Naive thymus-derived CD8-positive, alpha-beta T cell (primary cell): ENCODE results near the gene CYB561D2. TPM values are rescaled to one million over a fixed set of nuclear protein-coding genes. Genes with fewer than 3 reads are reported as not detected.

Experiments used
- ATAC-seq, 2 donors: fragments of 150-1000 bp; cut with Tn5 transposase in 1 of 2; sonication (Bioruptor Pico), chemical (Tn5 transposase) in 1 of 2; 1 replicate in 1 of 2; 2 replicates in 1 of 2; pipeline ENCODE4 v1.10.0; 2021; ENCODE audit warnings: mild to moderate bottlenecking in 2 of 2, moderate library complexity in 2 of 2
- POLR2A ChIA-PET: fragments of 350-600 bp; sonication (Branson Sonifier 250); formaldehyde crosslinking; loops from one replicate; lab custom pipeline; 2021; ENCODE audit warnings: antibody characterized with exemption; lab: Charles Lee
- DNase-seq, 10 donors: peaks; one replicate each; pipeline versions ENCODE4 v3.0.0 to v3.0.0-alpha.2; 2020 to 2022
- H3K27ac Mint-ChIP-seq, 10 donors: one replicate each; pipeline ENCODE4 v1.8.0; 2020 to 2022; ENCODE audit warnings: mild to moderate bottlenecking in 10 of 10, mixed read lengths in 10 of 10, moderate library complexity in 4 of 10, inconsistent platforms in 1 of 10
- H3K27me3 Mint-ChIP-seq, 5 donors: one replicate each; pipeline ENCODE4 v1.8.0; 2021 to 2022; ENCODE audit warnings: mixed read lengths in 5 of 5
- H3K36me3 Mint-ChIP-seq, 3 donors: one replicate each; pipeline ENCODE4 v1.8.0; 2020 to 2022; ENCODE audit warnings: mixed read lengths in 3 of 3, mild to moderate bottlenecking in 2 of 3, inconsistent platforms in 1 of 3
- H3K4me1 Mint-ChIP-seq, 4 donors: one replicate each; pipeline ENCODE4 v1.8.0; 2021 to 2022; ENCODE audit warnings: mixed read lengths in 4 of 4
- H3K4me3 Mint-ChIP-seq, 10 donors: one replicate each; pipeline ENCODE4 v1.8.0; 2020 to 2022; ENCODE audit warnings: mild to moderate bottlenecking in 10 of 10, mixed read lengths in 10 of 10, moderate library complexity in 6 of 10, inconsistent platforms in 1 of 10
- H3K9me3 Mint-ChIP-seq, 9 donors: one replicate each; pipeline ENCODE4 v1.8.0; 2020 to 2022; ENCODE audit warnings: mixed read lengths in 9 of 9, mild to moderate bottlenecking in 3 of 9, inconsistent platforms in 1 of 9, moderate library complexity in 1 of 9
- polyA plus RNA-seq, 3 donors: library from polyadenylated mRNA; unstranded; fragments of 300-500 nt; fragmentation: Illumina TruSeq; gene quantifications; one replicate each; pipeline ENCODE4 v1.2.3, GENCODE V29; 2021
- total RNA-seq, 8 experiments: library from RNA in 2 of 8; stranded (reverse) in 2 of 8; gene quantifications; one replicate each; pipeline ENCODE4 v1.2.3 and lab custom pipeline; 2021 to 2026

CYB561D2 gene
- total and polyA plus RNA-seq, 5 experiments from 2014 or later: 29.7 to 48.2 (median 45.5) TPM

DNA sequence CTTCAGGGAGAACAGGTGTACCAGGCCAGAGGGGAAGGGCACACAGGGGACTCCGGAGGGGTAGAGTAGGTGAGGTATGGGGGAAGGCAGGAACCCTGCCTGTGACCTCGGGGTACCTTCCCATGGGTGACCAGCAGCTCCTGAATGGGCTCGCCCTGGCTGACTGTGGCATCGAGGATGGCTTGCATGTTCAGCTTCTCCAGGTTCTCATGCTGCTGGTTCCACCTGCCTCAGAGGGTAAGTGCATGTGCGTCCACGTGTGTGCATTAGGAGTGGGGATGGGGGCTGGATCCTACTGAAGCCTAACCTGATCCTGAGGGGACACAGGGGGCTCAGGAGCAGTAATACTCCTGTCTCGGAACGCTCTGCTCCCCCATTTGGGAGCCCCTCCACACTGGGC is 5.7 kb upstream of the CYB561D2 start:
- POLR2A ChIA-PET: interaction anchor here (0.6 to 14.5 kb wide), 9 partner anchors 7 to 398 kb away, joined by 3 to 318 read pairs (median 4); partner anchors contain the start of genes CISH, CYB561D2, HYAL3 and NAA80
- peak overlapping the region in 7 of 10 donors; percentile 11 to 82 (median 63) for H3K4me3 Mint-ChIP-seq
- no peaks in the 10 kb centered on the region for H3K9me3 Mint-ChIP-seq
- peaks cover 0 to 17% (median 4%) of the 10 kb centered on the region in 3 donors for H3K36me3 Mint-ChIP-seq
- no peak for DNase-seq
- no peaks in the 10 kb centered on the region for H3K27me3 Mint-ChIP-seq
- ATAC-seq: no peak
- peak overlapping the region in 1 of 10 donors; percentile 21 for H3K27ac Mint-ChIP-seq
- H3K4me1 Mint-ChIP-seq: peaks cover 20 to 76% (median 70%) of the 10 kb centered on the region in 4 donors

DNA sequence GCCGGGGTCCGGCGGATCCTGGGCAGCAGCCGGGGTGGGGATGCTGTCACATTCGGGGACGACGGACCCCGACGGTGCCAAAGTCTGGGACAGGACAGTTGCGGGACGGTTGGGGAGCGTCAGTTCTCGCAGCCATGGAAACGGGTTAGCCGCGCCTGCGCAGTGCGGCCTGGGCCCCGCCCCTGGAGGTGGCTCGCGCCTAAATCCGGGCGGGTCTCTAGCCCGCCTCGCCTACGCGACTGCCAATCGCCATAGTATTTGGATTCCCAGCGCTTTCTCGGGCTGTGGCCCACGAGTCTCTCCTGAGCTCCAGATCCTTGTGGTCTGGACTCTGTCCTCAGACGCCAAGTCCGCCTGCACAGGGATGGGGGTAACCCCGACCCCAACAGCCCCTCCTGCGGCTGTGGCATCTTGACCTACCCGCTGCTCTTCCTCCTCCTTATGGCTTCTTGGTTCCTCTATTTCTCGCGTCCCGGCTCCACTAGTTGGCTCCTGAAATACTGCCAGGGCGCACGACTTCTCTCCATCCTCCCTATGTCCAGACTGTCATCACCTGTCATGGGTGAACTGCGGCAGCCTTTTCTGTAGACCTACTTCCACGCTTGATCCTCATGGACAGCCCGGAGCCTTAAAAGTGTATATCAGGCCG is 5.0 kb upstream of the CYB561D2 start, which contains the start of gene ZMYND10:
Gene ZMYND10 (minus strand): TSS at position 147 of the 649 bp plus-strand sequence. CDS start 153 bp downstream, outside the sequence.
- H3K36me3 Mint-ChIP-seq: peaks cover 0 to 17% (median 4%) of the 10 kb centered on the region in 3 donors
- no peaks in the 10 kb centered on the region for H3K9me3 Mint-ChIP-seq
- POLR2A ChIA-PET: interaction anchor here (0.7 to 14.5 kb wide), 9 partner anchors 7 to 266 kb away, joined by 3 to 318 read pairs (median 4); partner anchors contain the start of genes CISH, CYB561D2, HYAL3 and NAA80
- DNase-seq: peak; percentile 62 to 85 (median 72)
- ATAC-seq: peak; percentile 17 to 29
- peak within 1 kb of the TSS in 8 of 10 donors; percentile 26 to 87 (median 60) for H3K27ac Mint-ChIP-seq
- H3K4me1 Mint-ChIP-seq: peaks cover 27 to 80% (median 74%) of the 10 kb centered on the region in 4 donors
- H3K4me3 Mint-ChIP-seq: peak within 1 kb of the TSS; percentile 63 to 82 (median 72)
- no peaks in the 10 kb centered on the region for H3K27me3 Mint-ChIP-seq

DNA sequence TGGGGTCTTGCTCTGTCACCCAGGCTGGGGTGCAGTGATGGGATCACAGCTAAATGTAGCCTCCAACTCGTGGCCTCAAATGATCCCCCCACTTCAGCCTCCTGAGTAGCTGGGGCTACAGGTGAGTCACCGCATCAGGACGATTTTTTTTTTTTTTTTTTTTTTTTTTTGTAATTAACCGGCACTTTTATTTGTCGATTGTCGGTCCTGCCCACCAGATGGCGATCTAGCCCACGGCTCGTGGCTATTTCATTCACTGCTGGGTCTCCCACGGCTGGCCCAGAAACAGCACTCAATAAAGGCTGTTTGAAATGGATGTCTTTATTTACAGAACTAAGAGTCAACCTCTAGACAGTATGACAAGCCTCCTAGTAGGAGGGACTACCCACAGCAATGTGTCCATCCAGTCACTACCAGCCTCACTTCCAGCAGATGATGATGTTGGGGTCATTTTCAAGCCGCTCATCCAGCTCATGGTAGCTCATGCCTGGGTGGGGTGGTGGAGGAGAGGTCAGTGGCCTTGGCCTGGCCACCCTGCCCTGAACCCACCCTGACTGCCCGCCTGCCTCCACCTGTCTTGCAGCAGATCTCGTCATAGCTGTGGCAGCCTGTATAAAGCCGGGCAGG is 3.4 kb upstream of the CYB561D2 start:
- Mint-ChIP-seq H3K4me3 (peak overlapping the region in 8 of 10 donors; percentile 8 to 96 (median 50)), H3K9me3 (no peaks in the 10 kb centered on the region), H3K27ac (peak overlapping the region in 9 of 10 donors; percentile 21 to 99 (median 81)), H3K36me3 (peaks cover 0 to 20% (median 4%) of the 10 kb centered on the region in 3 donors), H3K27me3 (no peaks in the 10 kb centered on the region), H3K4me1 (peaks cover 31 to 82% (median 74%) of the 10 kb centered on the region in 4 donors)
- DNase-seq (peak; percentile 57 to 86 (median 70)), ATAC-seq (peak in 1 of 2 donors; percentile 3)
- POLR2A ChIA-PET: interaction anchor here (0.7 to 14.5 kb wide), 6 partner anchors 5 to 48 kb away, joined by 3 to 318 read pairs (median 54); partner anchors contain the start of genes CYB561D2, HYAL3, NAA80 and NPRL2

DNA sequence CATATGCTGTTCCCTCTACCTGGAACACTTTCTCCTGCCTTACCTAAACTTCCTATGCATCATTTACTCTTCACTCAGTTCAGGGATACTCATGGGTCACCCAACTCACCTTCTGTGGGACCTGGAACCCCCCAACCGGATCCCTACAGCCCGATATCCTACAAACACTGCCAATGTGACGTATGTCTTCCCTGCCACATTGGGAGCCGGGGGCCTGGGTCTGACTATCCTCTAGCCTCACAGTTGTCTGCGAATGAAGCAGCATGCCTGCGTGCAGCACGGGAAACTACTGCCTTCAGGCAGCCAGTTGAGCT is 492 bp upstream of the CYB561D2 start:
- peaks cover 32 to 81% (median 70%) of the 10 kb centered on the region in 4 donors for H3K4me1 Mint-ChIP-seq
- no peaks in the 10 kb centered on the region for H3K27me3 Mint-ChIP-seq
- no peak for DNase-seq
- H3K36me3 Mint-ChIP-seq: peaks cover 0 to 35% (median 6%) of the 10 kb centered on the region in 3 donors
- POLR2A ChIA-PET: interaction anchor here (0.6 to 11.6 kb wide), 20 partner anchors 9 to 1355 kb away, joined by 3 to 318 read pairs (median 6); partner anchors contain the start of genes C3orf18, CISH, HEMK1 and HYAL3
- ATAC-seq: no peak
- peak overlapping the region; percentile 94 to 99 (median 97) for H3K4me3 Mint-ChIP-seq
- H3K9me3 Mint-ChIP-seq: no peaks in the 10 kb centered on the region
- peak overlapping the region; percentile 98 to 100 (median 99) for H3K27ac Mint-ChIP-seq

DNA sequence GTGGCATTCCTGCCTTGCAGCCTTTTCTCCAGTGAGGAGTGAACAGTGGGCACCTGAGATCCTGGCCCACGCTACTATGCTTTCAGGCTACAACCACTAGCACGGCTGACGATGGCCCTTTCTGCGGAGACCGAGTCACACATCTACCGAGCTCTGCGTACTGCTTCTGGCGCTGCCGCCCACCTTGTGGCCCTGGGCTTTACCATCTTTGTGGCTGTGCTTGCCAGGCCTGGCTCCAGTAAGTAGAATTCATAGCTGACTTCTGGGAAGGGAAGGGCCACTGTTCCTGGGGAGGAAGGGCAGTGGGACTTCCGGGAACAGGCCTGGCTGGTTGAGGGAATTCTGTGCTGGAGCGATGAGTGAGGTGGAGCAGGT is 648 bp downstream of the CYB561D2 start:
- no peaks in the 10 kb centered on the region for H3K27me3 Mint-ChIP-seq
- no peaks in the 10 kb centered on the region for H3K9me3 Mint-ChIP-seq
- POLR2A ChIA-PET: interaction anchor here (1.1 to 11.6 kb wide), 14 partner anchors 10 to 1354 kb away, joined by 3 to 318 read pairs (median 8); partner anchors contain the start of genes C3orf18, HEMK1, HYAL3 and IFRD2
- no peak for ATAC-seq
- peaks cover 31 to 82% (median 67%) of the 10 kb centered on the region in 4 donors for H3K4me1 Mint-ChIP-seq
- no peak for DNase-seq
- H3K36me3 Mint-ChIP-seq: peaks cover 0 to 40% (median 6%) of the 10 kb centered on the region in 3 donors
- peak overlapping the region; percentile 94 to 99 (median 97) for H3K4me3 Mint-ChIP-seq
- peak overlapping the region; percentile 98 to 100 (median 99) for H3K27ac Mint-ChIP-seq

DNA sequence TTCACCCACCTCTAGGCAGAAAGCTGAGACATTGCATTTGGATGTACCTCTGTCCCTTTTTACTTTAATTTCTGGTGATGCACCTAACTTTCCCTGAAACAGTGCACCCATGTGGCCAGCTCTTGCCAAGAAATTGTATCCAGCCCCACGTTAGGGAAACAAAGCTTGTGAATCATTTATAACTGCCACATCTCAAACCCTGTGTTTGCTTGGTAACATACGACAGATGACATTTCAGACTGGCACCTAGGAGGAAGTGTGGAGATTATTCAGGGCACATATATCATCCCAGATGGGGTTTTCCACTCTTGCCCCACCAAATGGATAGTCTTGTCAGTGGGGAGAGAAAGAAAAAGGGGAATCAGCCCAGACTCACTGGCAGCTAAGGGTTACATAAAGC is 2.1 kb downstream of the CYB561D2 start:
- ATAC-seq: no peak
- H3K4me3 Mint-ChIP-seq: peak overlapping the region in 2 of 10 donors; percentile 10 to 29
- POLR2A ChIA-PET: interaction anchor here (0.7 to 11.6 kb wide), 4 partner anchors 11 to 234 kb away, joined by 5 to 318 read pairs (median 5); partner anchors contain the start of genes RASSF1 and ZMYND10
- H3K27ac Mint-ChIP-seq: peak overlapping the region in 5 of 10 donors; percentile 11 to 72 (median 44)
- H3K27me3 Mint-ChIP-seq: no peaks in the 10 kb centered on the region
- H3K9me3 Mint-ChIP-seq: no peaks in the 10 kb centered on the region
- peaks cover 34 to 84% (median 68%) of the 10 kb centered on the region in 4 donors for H3K4me1 Mint-ChIP-seq
- no peak for DNase-seq
- peaks cover 0 to 41% (median 4%) of the 10 kb centered on the region in 3 donors for H3K36me3 Mint-ChIP-seq

DNA sequence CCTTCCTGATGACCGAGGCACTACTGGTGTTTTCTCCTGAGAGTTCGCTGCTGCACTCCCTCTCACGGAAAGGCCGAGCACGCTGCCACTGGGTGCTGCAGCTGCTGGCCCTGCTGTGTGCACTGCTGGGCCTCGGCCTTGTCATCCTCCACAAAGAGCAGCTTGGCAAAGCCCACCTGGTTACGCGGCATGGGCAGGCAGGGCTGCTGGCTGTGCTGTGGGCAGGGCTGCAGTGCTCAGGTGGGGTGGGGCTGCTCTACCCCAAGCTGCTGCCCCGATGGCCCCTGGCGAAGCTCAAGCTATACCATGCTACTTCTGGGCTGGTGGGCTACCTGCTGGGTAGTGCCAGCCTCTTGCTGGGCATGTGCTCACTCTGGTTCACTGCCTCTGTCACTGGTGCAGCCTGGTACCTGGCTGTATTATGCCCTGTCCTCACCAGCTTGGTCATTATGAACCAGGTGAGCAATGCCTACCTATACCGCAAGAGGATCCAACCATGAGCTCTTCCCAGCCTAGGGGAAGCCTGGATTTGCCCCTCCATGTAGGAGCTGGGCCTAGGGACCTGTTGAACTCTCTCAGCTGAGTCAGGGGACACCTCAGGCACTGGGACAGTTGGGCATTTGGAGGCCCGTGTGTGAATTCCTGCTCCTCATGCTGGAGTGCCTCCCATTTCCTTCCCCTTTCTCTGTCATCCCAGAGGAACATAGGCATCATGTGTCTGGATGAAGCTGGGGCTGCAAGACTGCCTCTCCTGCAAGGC is 2.8 kb downstream of the CYB561D2 start:
- Mint-ChIP-seq H3K4me3 (peak overlapping the region in 1 of 10 donors; percentile 10), H3K27ac (peak overlapping the region in 3 of 10 donors; percentile 11 to 55 (median 29)), H3K36me3 (peaks cover 0 to 35% (median 4%) of the 10 kb centered on the region in 3 donors), H3K9me3 (no peaks in the 10 kb centered on the region), H3K27me3 (no peaks in the 10 kb centered on the region), H3K4me1 (peaks cover 33 to 84% (median 68%) of the 10 kb centered on the region in 4 donors)
- DNase-seq (no peak), ATAC-seq (no peak)
- POLR2A ChIA-PET: interaction anchor here (0.5 to 11.6 kb wide), 4 partner anchors 12 to 412 kb away, joined by 3 to 318 read pairs (median 4); partner anchors contain the start of genes RASSF1 and ZMYND10

DNA sequence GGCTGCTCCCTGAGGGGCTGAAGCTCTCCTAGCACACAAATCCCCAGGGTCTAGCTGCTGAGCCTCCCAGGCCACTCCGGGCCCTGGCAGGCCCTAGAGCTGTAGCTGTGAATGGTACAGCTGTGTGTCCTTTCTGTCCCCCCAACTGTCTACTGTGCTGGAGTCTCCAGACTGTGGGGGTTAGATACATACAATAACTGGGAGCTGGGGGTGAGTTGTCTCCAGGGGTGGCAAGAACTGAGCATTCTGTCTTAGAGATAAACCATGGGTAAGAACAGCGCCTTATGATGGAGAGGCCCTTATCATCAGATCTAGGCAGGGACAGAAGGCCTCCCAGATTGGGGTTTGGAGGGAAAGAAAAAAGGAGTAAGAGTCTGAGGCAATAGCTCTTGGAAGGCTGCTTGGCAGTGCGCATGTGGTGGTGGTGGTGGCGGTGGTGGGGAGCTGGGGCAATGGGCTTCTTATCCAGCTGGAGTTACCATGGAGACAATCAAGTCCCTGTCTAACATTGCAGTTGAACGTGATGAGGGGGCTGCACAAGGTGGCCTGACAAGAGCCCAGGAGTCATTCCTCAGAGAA is 3.6 kb downstream of the CYB561D2 start:
- DNase-seq: no peak
- peaks cover 0 to 30% (median 2%) of the 10 kb centered on the region in 3 donors for H3K36me3 Mint-ChIP-seq
- POLR2A ChIA-PET: interaction anchor here (11.6 kb wide), 1 partner anchor 13 kb away, joined by 318 read pairs; the partner anchor contains the start of genes RASSF1 and ZMYND10
- peaks cover 32 to 81% (median 65%) of the 10 kb centered on the region in 4 donors for H3K4me1 Mint-ChIP-seq
- H3K27me3 Mint-ChIP-seq: no peaks in the 10 kb centered on the region
- no peaks in the 10 kb centered on the region for H3K9me3 Mint-ChIP-seq
- no peak for ATAC-seq
- peak overlapping the region in 5 of 10 donors; percentile 15 to 75 (median 56) for H3K27ac Mint-ChIP-seq
- peak overlapping the region in 1 of 10 donors; percentile 20 for H3K4me3 Mint-ChIP-seq

DNA sequence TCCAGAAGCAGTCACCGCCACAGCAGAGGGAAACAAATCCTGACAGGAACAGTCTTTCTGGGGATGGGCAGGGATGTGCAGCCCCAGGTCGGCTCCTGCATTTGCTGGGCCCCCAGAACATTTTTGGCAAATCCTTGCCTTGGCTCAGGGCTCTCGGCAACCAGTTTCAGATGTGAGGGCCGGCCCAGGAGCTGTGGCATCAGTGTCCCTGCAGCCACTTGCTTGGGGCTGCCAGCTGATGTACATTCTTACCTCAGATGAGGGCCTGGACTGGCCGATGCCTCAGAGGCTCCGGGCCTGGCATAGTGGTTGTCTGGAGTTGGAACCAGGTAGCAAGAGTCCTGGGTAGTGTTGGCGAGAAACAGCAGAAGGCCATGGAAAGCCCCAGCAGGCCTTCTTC is 4.2 kb downstream of the CYB561D2 start:
- peak overlapping the region in 1 of 10 donors; percentile 41 for H3K4me3 Mint-ChIP-seq
- ATAC-seq (no peak), DNase-seq (no peak)
- no peaks in the 10 kb centered on the region for H3K27me3 Mint-ChIP-seq
- no peaks in the 10 kb centered on the region for H3K9me3 Mint-ChIP-seq
- peak overlapping the region in 4 of 10 donors; percentile 14 to 60 (median 46) for H3K27ac Mint-ChIP-seq
- H3K4me1 Mint-ChIP-seq: peaks cover 36 to 82% (median 65%) of the 10 kb centered on the region in 4 donors
- H3K36me3 Mint-ChIP-seq: peaks cover 0 to 31% (median 2%) of the 10 kb centered on the region in 3 donors
- POLR2A ChIA-PET: interaction anchor here (11.6 kb wide), 1 partner anchor 13 kb away, joined by 318 read pairs; the partner anchor contains the start of genes RASSF1 and ZMYND10

DNA sequence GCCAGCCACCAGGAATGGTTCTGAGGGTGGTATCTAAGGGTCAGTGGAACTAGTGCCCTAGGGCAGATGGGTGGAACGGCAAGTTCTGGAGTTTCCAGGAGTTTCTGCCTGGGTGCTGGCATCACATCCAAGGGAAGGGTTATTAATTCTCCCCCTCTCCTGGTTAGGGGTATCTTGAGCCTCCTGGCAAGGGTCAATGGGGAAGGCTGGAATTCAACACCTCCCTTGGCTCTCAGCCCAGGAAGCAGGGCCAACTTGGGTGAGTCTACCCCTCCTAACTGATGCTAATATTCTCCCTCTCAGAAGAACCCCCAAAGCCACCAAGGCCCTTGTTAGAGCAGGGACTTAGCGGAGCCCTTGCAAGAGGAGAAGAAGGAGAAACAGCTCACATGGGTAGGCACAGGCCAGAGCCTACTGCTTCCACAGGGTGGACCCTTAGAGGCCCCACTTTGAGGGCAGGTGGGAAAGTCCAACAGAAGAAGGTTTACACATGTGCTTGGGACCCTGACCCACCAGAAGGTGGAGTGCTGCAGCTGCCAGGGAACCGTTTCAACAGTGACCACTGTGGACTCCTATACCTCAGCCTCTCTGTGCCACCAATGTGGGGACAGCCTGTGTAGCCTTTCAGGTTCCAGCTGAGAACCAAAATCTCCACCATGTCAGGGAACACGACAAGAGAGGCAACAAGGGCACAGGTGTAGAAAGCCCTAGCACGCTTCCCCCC is 5.3 kb downstream of the CYB561D2 start:
- Mint-ChIP-seq H3K27ac (peak overlapping the region in 6 of 10 donors; percentile 13 to 87 (median 46)), H3K36me3 (peaks cover 0 to 31% (median 2%) of the 10 kb centered on the region in 3 donors), H3K4me3 (peak overlapping the region in 9 of 10 donors; percentile 10 to 98 (median 85)), H3K27me3 (no peaks in the 10 kb centered on the region), H3K4me1 (peaks cover 27 to 73% (median 56%) of the 10 kb centered on the region in 4 donors), H3K9me3 (no peaks in the 10 kb centered on the region)
- POLR2A ChIA-PET: interaction anchor here (1.6 to 11.6 kb wide), 2 partner anchors 14 to 213 kb away, joined by 4 to 318 read pairs; partner anchors contain the start of genes HEMK1, RASSF1 and ZMYND10
- DNase-seq (no peak), ATAC-seq (no peak)
